ENCODE data around the gene CCNH.

GRCh38 chr5:87361031-87361445, 51.7 kb downstream of the CCNH start:
- TF ChIP-seq CTCF (IDR thresholded peaks at IDR 0.05): no peak
- no peak for TF ChIP-seq EP300 (IDR thresholded peaks at IDR 0.05)
- TF ChIP-seq POLR2A (IDR thresholded peaks at IDR 0.05; ENCODE audit: low read depth): no peak
- TF ChIP-seq POLR2AphosphoS5 (IDR thresholded peaks at IDR 0.05): no peak
